ENCODE results near the gene VPS4A. TPM values are rescaled to one million over a fixed set of nuclear protein-coding genes. Genes with fewer than 3 reads are reported as not detected.

The VPS4A gene
- total and polyA plus RNA-seq, 12 donors, result 28.1 to 55.1 (median 34.6) TPM

DNA sequence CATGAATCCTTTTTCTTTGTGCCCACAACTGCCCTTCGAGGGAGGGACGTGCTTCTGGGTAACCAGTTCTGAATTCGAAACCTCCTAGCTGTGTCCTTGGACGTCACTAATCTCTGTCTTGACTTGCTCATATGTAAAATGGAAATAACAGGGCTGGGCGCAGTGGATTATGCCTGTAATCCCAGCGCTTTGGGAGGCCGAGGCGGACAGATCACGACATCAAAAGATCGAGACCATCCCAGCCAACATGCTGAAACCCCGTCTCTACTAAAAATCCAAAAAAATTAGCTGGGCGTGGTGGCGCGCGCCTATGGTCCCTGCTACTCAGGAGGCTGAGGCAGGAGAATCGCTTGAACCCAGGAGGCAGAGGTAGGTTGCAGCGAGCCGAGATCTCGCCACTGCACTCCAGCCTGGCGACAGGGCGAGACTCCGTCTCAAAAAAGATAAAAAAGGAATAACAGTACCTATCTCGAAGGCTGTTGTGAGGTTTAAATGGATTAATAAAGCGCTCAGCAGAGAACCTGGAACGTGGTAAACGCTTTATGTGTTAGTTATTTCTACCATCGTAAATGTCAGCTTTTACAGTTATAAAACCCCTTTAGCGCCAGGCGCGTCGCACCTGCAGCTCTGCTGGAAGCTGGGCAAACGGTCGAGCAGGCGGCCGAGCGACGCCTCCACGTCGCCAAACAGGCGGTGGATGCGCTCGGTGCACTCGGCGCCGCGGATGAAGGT, 27.6 kb downstream of the VPS4A start:
- Histone ChIP-seq H3K9me3 (replicated peaks in 1 of 3) (no peaks in the 10 kb centered on the region), H3K27ac (peak overlapping the region; percentile 70 to 94 (median 90)), H3K36me3 (replicated peaks in 1 of 2) (peaks cover 0 to 52% of the 10 kb centered on the region in 2 donors), H3K4me1 (replicated peaks in 1 of 2) (peaks cover 12 to 30% of the 10 kb centered on the region in 2 donors), H3K27me3 (no peaks in the 10 kb centered on the region), H3K4me3 (peak overlapping the region; percentile 43 to 75 (median 62))
- WGBS, 4 donors, result 18 to 20% (median 19%) methylated on average over 41 to 46 of the region's 46 CpGs
- intact Hi-C loops (cut with DNase I), result no loop called here
- DNase-seq, result peak in 4 of 7 donors; percentile 79 to 85 (median 82)
- TF ChIP-seq, protein P1, sequence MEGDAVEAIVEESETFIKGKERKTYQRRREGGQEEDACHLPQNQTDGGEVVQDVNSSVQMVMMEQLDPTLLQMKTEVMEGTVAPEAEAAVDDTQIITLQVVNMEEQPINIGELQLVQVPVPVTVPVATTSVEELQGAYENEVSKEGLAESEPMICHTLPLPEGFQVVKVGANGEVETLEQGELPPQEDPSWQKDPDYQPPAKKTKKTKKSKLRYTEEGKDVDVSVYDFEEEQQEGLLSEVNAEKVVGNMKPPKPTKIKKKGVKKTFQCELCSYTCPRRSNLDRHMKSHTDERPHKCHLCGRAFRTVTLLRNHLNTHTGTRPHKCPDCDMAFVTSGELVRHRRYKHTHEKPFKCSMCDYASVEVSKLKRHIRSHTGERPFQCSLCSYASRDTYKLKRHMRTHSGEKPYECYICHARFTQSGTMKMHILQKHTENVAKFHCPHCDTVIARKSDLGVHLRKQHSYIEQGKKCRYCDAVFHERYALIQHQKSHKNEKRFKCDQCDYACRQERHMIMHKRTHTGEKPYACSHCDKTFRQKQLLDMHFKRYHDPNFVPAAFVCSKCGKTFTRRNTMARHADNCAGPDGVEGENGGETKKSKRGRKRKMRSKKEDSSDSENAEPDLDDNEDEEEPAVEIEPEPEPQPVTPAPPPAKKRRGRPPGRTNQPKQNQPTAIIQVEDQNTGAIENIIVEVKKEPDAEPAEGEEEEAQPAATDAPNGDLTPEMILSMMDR (IDR thresholded peaks at IDR 0.05), result no peak
- TF ChIP-seq POLR2A (IDR thresholded peaks at IDR 0.05), result no peak

DNA sequence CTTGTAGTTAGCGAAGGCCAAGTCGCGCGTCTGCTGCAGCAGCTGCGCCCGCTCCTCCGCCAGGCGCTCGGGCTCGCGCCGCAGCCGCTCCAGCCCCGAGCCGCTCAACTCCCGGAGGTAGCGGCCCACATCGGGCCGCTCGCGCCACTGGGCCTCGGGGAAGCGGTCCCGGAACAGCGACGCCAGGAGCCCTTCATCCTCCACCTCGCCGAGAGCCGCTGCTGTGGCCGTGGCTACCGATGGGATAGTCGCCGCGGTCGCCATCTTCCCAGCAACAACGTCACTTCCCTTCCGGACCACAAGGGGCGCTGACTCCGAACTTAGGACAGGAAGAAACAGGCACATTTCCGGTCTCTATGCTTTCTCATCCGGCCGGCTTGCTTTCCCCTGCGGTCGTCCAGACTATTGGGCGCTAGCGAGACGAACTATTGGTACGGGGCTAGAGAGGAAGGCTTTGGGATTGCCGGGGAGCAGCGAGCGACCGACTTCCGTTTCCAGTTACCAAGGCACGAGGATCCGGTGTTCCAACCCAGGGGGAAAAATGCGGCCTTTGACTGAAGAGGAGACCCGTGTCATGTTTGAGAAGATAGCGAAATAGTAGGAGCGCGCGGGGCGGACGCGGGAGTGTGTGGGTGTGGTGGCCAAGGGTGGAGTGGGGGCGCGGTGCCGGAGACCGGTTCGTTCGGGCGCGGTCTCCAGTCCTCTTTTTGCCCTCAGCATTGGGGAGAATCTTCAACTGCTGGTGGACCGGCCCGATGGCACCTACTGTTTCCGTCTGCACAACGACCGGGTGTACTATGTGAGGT, 28.3 kb downstream of the VPS4A start, which contains the start of the genes COG8 and NIP7:
Gene COG8, minus strand, starts transcription at position 276 of the 806 bp plus-strand sequence. Its CDS starts 12 bp downstream, at position 264.
Gene NIP7, plus strand, starts transcription at position 484 of the 806 bp plus-strand sequence. Its CDS starts 58 bp downstream, at position 542.
- Histone ChIP-seq H3K4me3 (peak within 1 kb of the TSS; percentile 43 to 78 (median 62)), H3K27ac (peak within 1 kb of the TSS; percentile 70 to 94 (median 90)), H3K27me3 (no peaks in the 10 kb centered on the region), H3K9me3 (replicated peaks in 1 of 3) (no peaks in the 10 kb centered on the region), H3K36me3 (replicated peaks in 1 of 2) (peaks cover 0 to 45% of the 10 kb centered on the region in 2 donors), H3K4me1 (replicated peaks in 1 of 2) (peaks cover 12 to 30% of the 10 kb centered on the region in 2 donors)
- peak; percentile 94 to 99 (median 98) for DNase-seq
- 0% methylated on average over 29 to 77 of the region's 77 CpGs for WGBS, 4 donors
- TF ChIP-seq, protein P1 (IDR thresholded peaks at IDR 0.05), result peak; percentile 76 to 88 (median 84)
- peak in 1 of 2 donors; percentile 88 for TF ChIP-seq POLR2A (IDR thresholded peaks at IDR 0.05)
- intact Hi-C loops (cut with DNase I), result no loop called here

DNA sequence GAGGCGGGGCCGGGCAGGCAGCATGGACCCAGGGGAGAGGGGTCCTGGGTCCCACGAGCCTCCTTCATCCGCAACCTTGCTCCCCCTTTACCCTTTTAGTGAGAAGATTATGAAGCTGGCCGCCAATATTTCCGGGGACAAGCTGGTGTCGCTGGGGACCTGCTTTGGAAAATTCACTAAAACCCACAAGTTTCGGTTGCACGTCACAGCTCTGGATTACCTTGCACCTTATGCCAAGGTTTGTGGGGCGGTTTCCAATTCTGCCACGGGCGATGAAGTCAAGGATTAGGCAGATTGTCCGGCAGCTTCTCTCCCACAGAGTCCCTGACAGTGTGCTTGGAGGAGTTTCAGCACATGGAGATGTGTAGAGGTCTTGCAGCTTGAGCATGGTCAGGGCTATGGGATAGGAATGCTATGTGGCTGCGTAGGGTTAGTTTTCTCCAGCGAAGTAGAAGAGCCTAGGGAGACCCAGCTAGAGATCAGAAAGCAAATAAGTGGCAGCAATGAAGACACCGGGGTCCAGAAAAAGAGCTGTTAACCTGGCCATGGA, 29.0 kb downstream of the VPS4A start:
- DNase-seq, result no peak
- no peaks in the 10 kb centered on the region for H3K27me3 ChIP-seq
- no peak for TF ChIP-seq POLR2A (IDR thresholded peaks at IDR 0.05)
- TF ChIP-seq, protein P1 (IDR thresholded peaks at IDR 0.05), result no peak
- WGBS, 4 donors, result 4 to 7% (median 6%) methylated on average over 13 to 16 of the region's 16 CpGs
- no peaks in the 10 kb centered on the region for H3K9me3 ChIP-seq (replicated peaks in 1 of 3)
- peak overlapping the region; percentile 70 to 94 (median 90) for H3K27ac ChIP-seq
- peaks cover 0 to 38% of the 10 kb centered on the region in 2 donors for H3K36me3 ChIP-seq (replicated peaks in 1 of 2)
- intact Hi-C loops (cut with DNase I), result no loop called here
- H3K4me1 ChIP-seq (replicated peaks in 1 of 2), result peaks cover 12 to 30% of the 10 kb centered on the region in 2 donors
- H3K4me3 ChIP-seq, result peak overlapping the region; percentile 42 to 78 (median 62)

DNA sequence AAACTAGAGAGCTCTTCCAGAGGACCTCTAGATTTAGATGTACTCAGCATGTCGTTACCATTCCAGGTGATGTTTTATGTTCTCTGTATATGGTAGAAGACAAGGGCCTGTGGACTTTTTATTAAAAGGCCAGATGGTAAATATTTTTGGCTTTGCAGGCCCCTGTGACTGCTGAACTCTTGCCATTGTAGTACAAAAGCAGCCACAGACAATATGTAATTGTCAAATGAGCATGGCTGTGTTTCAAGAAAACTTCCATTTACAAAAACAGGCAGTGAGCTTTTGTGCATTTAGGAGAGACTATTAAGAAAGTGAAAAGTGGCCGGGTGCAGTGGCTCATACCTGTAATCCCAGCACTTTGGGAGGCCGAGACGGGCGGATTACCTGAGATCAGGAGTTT, 33.0 kb downstream of the VPS4A start:
- intact Hi-C loops (cut with DNase I), result no loop called here
- no peak overlapping the region for H3K4me3 ChIP-seq
- 92 to 96% (median 95%) methylated on average over 5 of the region's 5 CpGs for WGBS, 4 donors
- H3K27ac ChIP-seq, result no peak overlapping the region
- H3K9me3 ChIP-seq (replicated peaks in 1 of 3), result no peaks in the 10 kb centered on the region
- peaks cover 5 to 11% of the 10 kb centered on the region in 2 donors for H3K4me1 ChIP-seq (replicated peaks in 1 of 2)
- no peak for DNase-seq
- H3K27me3 ChIP-seq, result no peaks in the 10 kb centered on the region
- TF ChIP-seq POLR2A (IDR thresholded peaks at IDR 0.05), result no peak
- TF ChIP-seq, protein P1 (IDR thresholded peaks at IDR 0.05), result no peak
- peaks cover 0 to 26% of the 10 kb centered on the region in 2 donors for H3K36me3 ChIP-seq (replicated peaks in 1 of 2)
